WTC11 (cell line): ENCODE measurements around the gene LGALSL. TPM values are rescaled to one million over a fixed set of nuclear protein-coding genes. Genes with fewer than 3 reads are reported as not detected.

Experiments used
- ATAC-seq: fragments of 200-7000 bp; cut with Tn5 transposase; 2 replicates; pipeline ENCODE4 v1.10.0; 2021; ENCODE audit warnings: mild to moderate bottlenecking, moderate library complexity
- CTCF ChIA-PET: fragments of 300-600 bp; sonication (Branson Sonifier 250); formaldehyde crosslinking; loops from one replicate; lab custom pipeline; 2021; ENCODE audit warnings: antibody characterized with exemption; lab: Charles Lee
- POLR2A ChIA-PET: fragments of 350-600 bp; sonication (Branson Sonifier 250); formaldehyde crosslinking; loops from one replicate; lab custom pipeline; 2021; ENCODE audit warnings: antibody characterized with exemption; lab: Charles Lee
- DNase-seq: peaks from one replicate; pipeline ENCODE4 v3.0.0; 2021; ENCODE audit warnings: low spot score
- H3K27ac Mint-ChIP-seq: 2 replicates; pipeline ENCODE4 v1.8.0; 2021; ENCODE audit warnings: mixed read lengths
- H3K27me3 Mint-ChIP-seq: 2 replicates; pipeline ENCODE4 v1.8.0; 2021; ENCODE audit warnings: low read depth, mild to moderate bottlenecking, moderate library complexity, mixed read lengths
- H3K36me3 Mint-ChIP-seq: 2 replicates; pipeline ENCODE4 v1.8.0; 2021; ENCODE audit warnings: mixed read lengths
- H3K4me1 Mint-ChIP-seq: 2 replicates; pipeline ENCODE4 v1.8.0; 2022; ENCODE audit warnings: mixed read lengths
- H3K4me3 Mint-ChIP-seq: 2 replicates; pipeline ENCODE4 v1.8.0; 2021; ENCODE audit warnings: mild to moderate bottlenecking, moderate library complexity, mixed read lengths
- H3K9me3 Mint-ChIP-seq: 2 replicates; pipeline ENCODE4 v1.8.0; 2021; ENCODE audit warnings: mixed read lengths
- CBFB ChIP-seq: sonication (generic); formaldehyde crosslinking; IDR thresholded peaks from 2 replicates; pipeline ENCODE4 v1.8.1; 2022; ENCODE audit warnings: mild to moderate bottlenecking, low read depth, missing genetic modification reagents
- NFATC4 ChIP-seq: fragments of 250-450 bp; sonication (Bioruptor Pico); IDR thresholded peaks from 2 replicates; pipeline ENCODE4 v1.9.0; 2021; ENCODE audit warnings: mild to moderate bottlenecking
- NR1H2 ChIP-seq: sonication (generic); formaldehyde crosslinking; IDR thresholded peaks from 2 replicates; pipeline ENCODE4 v1.9.0; 2021; ENCODE audit warnings: mild to moderate bottlenecking, moderate library complexity, missing genetic modification reagents
- TCF7 ChIP-seq: sonication (generic); formaldehyde crosslinking; IDR thresholded peaks from 2 replicates; pipeline ENCODE4 v1.8.0; 2022; ENCODE audit warnings: mild to moderate bottlenecking, low read depth, missing genetic modification reagents, moderate library complexity
- TEAD1 ChIP-seq: sonication (generic); formaldehyde crosslinking; IDR thresholded peaks from 2 replicates; pipeline ENCODE4 v1.8.0; 2022; ENCODE audit warnings: mild to moderate bottlenecking, missing genetic modification reagents
- TP53 ChIP-seq: sonication (generic); formaldehyde crosslinking; IDR thresholded peaks from 2 replicates; pipeline ENCODE4 v1.8.1; 2023; ENCODE audit warnings: mild to moderate bottlenecking, missing genetic modification reagents
- ZBTB21 ChIP-seq: sonication (generic); formaldehyde crosslinking; IDR thresholded peaks from 2 replicates; pipeline ENCODE4 v1.8.1; 2023; ENCODE audit warnings: mild to moderate bottlenecking, missing genetic modification reagents, borderline replicate concordance
- total RNA-seq: library from RNA; stranded (reverse); gene quantifications from 3 replicates; pipeline ENCODE4 v1.2.3, GENCODE V29; 2021
- TF ChIP-seq, protein P1 (sequence below): sonication (generic); formaldehyde crosslinking; IDR thresholded peaks from 2 replicates; pipeline ENCODE4 v1.8.1; 2022; ENCODE audit warnings: missing genetic modification reagents, borderline replicate concordance
- TF ChIP-seq, protein P2 (sequence below): fragments of 250-450 bp; sonication (Bioruptor Pico); conservative IDR thresholded peaks from 2 replicates; pipeline ENCODE4 v1.9.0; 2021; ENCODE audit warnings: mild to moderate bottlenecking
- TF ChIP-seq, protein P3 (sequence below): fragments of 200-600 bp; IDR thresholded peaks from 2 replicates; pipeline ENCODE4 v1.8.0; 2022; ENCODE audit warnings: antibody characterized with exemption
- TF ChIP-seq, protein P4 (sequence below): sonication (generic); formaldehyde crosslinking; IDR thresholded peaks from 2 replicates; pipeline ENCODE4 v1.8.1; 2022; ENCODE audit warnings: low read depth, missing genetic modification reagents, borderline replicate concordance
- TF ChIP-seq, protein P5 (sequence below): fragments of 250-450 bp; sonication (Bioruptor Pico); IDR thresholded peaks from 2 replicates; pipeline ENCODE4 v1.9.0; 2021; ENCODE audit warnings: mild to moderate bottlenecking
- TF ChIP-seq, protein P6 (sequence below): sonication (generic); formaldehyde crosslinking; IDR thresholded peaks from 2 replicates; pipeline ENCODE4 v1.8.1; 2022; ENCODE audit warnings: low read depth, mild to moderate bottlenecking, moderate library complexity, missing genetic modification reagents, borderline replicate concordance

The LGALSL gene
- total RNA-seq, 1 experiment from 2014 or later: 21.0 TPM

DNA sequence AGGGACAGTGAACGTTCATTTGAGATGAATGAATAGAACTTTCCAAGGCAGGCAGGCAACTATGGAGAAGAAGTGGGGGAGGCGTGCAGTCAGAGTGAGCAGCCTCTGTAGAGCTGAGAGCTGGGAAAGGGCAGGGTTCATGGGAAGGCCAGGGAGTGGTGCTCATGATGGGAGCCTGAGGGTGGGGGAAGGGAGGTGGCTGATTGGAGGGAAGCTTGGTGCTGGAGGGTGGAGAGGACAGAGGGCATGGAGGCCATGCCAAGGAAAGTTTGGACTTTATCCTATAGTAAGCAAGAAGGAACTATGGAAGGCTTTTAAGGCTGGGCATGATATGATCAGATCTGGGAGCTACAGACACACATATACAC lies 47.6 kb upstream of the LGALSL start (continued):
- TF ChIP-seq, protein P1, sequence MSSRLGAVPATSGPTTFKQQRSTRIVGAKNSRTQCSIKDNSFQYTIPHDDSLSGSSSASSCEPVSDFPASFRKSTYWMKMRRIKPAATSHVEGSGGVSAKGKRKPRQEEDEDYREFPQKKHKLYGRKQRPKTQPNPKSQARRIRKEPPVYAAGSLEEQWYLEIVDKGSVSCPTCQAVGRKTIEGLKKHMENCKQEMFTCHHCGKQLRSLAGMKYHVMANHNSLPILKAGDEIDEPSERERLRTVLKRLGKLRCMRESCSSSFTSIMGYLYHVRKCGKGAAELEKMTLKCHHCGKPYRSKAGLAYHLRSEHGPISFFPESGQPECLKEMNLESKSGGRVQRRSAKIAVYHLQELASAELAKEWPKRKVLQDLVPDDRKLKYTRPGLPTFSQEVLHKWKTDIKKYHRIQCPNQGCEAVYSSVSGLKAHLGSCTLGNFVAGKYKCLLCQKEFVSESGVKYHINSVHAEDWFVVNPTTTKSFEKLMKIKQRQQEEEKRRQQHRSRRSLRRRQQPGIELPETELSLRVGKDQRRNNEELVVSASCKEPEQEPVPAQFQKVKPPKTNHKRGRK (CRISPR knock-in tag): no peak
- TF ChIP-seq, protein P2, sequence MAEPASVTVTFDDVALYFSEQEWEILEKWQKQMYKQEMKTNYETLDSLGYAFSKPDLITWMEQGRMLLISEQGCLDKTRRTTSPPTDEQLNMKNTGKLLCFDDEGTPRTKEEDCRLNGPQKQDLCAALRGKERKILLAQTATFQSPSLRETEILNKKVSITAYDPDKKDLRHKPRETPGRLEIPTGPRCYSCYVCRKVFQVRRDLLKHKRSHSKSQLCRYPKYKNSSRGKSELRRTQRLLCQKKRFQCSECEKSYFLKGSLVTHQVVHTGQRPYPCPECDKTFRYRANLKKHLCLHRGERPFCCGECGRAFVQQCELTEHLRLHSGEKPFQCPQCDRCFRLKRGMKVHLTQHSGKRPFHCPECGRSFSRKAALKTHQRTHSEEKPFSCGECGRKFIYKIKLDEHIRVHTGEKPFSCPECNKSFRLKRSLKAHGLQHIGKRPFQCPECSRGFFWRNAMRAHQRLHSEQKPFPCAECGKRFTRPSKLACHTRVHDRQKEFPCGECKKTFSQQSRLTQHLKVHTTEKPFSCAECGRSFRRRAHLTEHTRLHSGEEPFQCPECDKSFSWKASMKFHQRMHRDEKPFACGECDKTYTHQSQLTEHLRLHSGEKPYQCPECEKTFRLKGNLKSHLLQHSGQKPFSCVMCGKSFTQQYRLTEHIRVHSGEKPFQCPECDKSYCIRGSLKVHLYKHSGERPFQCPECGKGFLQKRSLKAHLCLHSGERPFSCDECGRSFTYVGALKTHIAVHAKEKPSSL (CRISPR knock-in tag): no peak
- TF ChIP-seq, protein P3, sequence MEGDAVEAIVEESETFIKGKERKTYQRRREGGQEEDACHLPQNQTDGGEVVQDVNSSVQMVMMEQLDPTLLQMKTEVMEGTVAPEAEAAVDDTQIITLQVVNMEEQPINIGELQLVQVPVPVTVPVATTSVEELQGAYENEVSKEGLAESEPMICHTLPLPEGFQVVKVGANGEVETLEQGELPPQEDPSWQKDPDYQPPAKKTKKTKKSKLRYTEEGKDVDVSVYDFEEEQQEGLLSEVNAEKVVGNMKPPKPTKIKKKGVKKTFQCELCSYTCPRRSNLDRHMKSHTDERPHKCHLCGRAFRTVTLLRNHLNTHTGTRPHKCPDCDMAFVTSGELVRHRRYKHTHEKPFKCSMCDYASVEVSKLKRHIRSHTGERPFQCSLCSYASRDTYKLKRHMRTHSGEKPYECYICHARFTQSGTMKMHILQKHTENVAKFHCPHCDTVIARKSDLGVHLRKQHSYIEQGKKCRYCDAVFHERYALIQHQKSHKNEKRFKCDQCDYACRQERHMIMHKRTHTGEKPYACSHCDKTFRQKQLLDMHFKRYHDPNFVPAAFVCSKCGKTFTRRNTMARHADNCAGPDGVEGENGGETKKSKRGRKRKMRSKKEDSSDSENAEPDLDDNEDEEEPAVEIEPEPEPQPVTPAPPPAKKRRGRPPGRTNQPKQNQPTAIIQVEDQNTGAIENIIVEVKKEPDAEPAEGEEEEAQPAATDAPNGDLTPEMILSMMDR: no peak
- TF ChIP-seq NR1H2 (CRISPR knock-in tag): no peak
- no peak for TF ChIP-seq ZBTB21

DNA sequence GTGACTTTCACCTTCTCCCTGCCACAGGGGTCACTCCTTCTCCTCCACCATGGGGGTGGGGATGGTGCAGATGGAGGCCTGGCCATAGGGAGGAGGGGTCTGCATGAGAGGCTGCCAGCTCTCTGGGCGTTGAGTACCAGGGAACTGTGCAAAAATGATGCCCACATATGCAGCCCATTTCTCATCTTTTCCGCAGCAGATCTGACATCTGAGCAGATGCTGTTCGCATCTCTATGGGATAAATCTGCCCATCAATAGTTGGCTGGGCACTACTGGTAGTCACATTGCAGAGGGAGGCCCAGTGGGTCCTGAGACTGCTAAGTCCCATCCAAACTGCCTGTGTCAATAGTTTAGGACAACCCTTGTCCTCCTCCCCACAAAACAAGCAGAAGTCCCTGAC lies 45.9 kb upstream of the LGALSL start:
- no peaks in the 10 kb centered on the region for H3K27me3 Mint-ChIP-seq
- H3K4me3 Mint-ChIP-seq: no peak overlapping the region
- TF ChIP-seq, protein P4, sequence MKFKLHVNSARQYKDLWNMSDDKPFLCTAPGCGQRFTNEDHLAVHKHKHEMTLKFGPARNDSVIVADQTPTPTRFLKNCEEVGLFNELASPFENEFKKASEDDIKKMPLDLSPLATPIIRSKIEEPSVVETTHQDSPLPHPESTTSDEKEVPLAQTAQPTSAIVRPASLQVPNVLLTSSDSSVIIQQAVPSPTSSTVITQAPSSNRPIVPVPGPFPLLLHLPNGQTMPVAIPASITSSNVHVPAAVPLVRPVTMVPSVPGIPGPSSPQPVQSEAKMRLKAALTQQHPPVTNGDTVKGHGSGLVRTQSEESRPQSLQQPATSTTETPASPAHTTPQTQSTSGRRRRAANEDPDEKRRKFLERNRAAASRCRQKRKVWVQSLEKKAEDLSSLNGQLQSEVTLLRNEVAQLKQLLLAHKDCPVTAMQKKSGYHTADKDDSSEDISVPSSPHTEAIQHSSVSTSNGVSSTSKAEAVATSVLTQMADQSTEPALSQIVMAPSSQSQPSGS (CRISPR knock-in tag): no peak
- TF ChIP-seq CBFB (CRISPR knock-in tag) (no peak), TCF7 (CRISPR knock-in tag) (no peak), TP53 (CRISPR knock-in tag) (no peak)
- TF ChIP-seq, protein P5, sequence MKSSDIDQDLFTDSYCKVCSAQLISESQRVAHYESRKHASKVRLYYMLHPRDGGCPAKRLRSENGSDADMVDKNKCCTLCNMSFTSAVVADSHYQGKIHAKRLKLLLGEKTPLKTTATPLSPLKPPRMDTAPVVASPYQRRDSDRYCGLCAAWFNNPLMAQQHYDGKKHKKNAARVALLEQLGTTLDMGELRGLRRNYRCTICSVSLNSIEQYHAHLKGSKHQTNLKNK (CRISPR knock-in tag): no peak
- POLR2A ChIA-PET: no interaction called here
- H3K36me3 Mint-ChIP-seq: no peaks in the 10 kb centered on the region
- ATAC-seq: no peak
- no peak for DNase-seq
- CTCF ChIA-PET: no interaction called here
- H3K9me3 Mint-ChIP-seq: no peaks in the 10 kb centered on the region
- peaks cover 33% of the 10 kb centered on the region for H3K4me1 Mint-ChIP-seq
- H3K27ac Mint-ChIP-seq: no peak overlapping the region

DNA sequence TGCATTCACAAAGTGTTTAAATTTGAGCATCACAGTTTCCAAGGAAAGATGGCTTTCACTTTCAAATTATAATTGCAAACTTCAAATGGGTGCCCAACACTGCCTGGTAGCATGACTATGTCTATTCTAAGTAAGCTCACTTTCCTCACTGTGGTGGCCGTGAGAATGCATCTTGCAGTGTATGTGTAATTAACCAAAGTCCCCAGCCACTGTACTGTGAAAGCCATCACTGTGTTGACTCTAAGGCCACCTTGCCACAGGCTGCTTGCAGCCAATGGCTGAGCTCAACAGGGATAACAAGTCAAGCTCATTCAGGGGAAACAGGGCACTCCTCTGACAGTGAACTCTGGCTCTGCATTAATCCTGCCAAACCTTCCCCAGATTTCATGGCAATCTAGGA lies 43.3 kb upstream of the LGALSL start:
- no peak for DNase-seq
- H3K9me3 Mint-ChIP-seq: no peaks in the 10 kb centered on the region
- H3K4me3 Mint-ChIP-seq: no peak overlapping the region
- H3K36me3 Mint-ChIP-seq: no peaks in the 10 kb centered on the region
- ChIA-PET POLR2A (no interaction called here), CTCF (interaction anchor here (1.2 to 1.6 kb wide), 4 partner anchors 46 to 80 kb away, joined by 3 to 9 read pairs (median 5); no protein-coding TSS in a partner anchor)
- no peak for TF ChIP-seq NFATC4 (CRISPR knock-in tag)
- TF ChIP-seq, protein P6, sequence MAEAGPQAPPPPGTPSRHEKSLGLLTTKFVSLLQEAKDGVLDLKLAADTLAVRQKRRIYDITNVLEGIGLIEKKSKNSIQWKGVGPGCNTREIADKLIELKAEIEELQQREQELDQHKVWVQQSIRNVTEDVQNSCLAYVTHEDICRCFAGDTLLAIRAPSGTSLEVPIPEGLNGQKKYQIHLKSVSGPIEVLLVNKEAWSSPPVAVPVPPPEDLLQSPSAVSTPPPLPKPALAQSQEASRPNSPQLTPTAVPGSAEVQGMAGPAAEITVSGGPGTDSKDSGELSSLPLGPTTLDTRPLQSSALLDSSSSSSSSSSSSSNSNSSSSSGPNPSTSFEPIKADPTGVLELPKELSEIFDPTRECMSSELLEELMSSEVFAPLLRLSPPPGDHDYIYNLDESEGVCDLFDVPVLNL (CRISPR knock-in tag): no peak
- TF ChIP-seq TEAD1: no peak
- no peak for ATAC-seq
- no peak overlapping the region for H3K27ac Mint-ChIP-seq
- no peaks in the 10 kb centered on the region for H3K27me3 Mint-ChIP-seq
- peaks cover 9% of the 10 kb centered on the region for H3K4me1 Mint-ChIP-seq
